ENCODE measurements around the gene PLA2G4B.
A peak's percentile ranks its signal among the peaks of the same experiment; 100 is the strongest.

Gene PLA2G4B, protein sequence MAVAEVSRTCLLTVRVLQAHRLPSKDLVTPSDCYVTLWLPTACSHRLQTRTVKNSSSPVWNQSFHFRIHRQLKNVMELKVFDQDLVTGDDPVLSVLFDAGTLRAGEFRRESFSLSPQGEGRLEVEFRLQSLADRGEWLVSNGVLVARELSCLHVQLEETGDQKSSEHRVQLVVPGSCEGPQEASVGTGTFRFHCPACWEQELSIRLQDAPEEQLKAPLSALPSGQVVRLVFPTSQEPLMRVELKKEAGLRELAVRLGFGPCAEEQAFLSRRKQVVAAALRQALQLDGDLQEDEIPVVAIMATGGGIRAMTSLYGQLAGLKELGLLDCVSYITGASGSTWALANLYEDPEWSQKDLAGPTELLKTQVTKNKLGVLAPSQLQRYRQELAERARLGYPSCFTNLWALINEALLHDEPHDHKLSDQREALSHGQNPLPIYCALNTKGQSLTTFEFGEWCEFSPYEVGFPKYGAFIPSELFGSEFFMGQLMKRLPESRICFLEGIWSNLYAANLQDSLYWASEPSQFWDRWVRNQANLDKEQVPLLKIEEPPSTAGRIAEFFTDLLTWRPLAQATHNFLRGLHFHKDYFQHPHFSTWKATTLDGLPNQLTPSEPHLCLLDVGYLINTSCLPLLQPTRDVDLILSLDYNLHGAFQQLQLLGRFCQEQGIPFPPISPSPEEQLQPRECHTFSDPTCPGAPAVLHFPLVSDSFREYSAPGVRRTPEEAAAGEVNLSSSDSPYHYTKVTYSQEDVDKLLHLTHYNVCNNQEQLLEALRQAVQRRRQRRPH

DNA sequence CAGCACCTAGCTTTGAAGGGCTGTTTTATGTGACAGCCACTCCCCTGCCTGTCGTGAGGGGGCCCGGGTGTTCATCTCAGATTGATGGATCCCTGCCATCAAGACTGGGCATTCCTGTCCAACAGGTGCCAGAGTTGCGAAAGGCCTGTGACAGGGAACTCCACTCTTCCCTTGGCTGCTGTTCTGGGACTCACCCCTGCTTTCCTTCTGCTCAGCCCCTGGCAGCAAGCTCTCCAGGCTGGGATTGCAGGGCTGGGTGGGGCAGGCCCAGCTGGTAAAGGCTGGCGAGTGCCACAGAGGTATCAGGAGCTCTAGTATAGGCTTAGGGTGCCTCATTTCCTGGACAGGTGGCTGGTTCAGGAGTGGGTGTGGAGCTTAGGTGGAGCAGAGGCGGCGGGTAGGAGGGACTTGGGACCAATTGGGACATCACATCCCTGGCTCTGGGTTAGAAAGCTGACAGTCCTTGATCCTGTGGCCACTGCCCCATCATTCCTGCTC lies at the start of gene PLA2G4B:
PLA2G4B (plus strand) TSS at position 448 of the 498 bp plus-strand sequence. CDS start 67 bp downstream, outside the sequence.
- no peak for DNase-seq

DNA sequence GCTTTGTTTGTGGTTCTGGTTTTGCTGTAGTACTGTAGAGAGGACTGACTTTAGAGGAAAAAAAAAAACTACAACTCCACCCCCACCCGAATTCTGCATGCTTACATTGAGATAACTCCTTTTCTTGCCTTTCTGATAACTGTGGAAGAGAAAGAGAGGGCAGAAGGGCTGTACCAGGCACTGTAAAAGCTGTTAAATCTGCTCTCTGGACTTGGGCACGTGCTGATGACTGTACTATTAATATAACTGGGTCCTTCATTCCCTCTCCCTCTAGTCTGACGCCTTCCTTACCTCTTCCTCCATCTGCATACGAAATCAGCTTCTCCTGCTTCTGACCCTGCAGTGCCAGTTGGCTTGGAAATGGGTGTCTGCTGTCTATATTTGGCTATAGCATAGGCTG lies 49.4 kb upstream of the PLA2G4B start:
- peak; percentile 84 for DNase-seq

DNA sequence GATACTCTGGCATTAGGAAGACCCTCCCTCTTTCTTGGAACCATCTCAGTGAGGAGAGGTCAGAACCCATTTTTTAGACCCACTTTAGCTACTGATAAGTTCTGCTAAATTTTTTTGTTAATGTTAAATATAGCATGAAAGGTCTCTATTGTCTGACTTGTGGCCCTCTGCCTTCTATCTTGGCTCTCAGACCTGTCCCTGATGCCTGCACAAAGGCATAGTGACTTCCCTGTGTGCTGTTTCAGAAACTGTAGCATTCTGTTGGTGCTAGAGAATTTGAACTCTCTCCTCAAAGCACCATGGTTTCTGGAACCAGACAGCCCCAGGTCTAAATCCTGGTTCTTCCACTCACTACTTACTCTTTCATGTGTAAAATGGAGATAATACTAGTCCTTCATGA lies 49.0 kb upstream of the PLA2G4B start:
- DNase-seq, result no peak

DNA sequence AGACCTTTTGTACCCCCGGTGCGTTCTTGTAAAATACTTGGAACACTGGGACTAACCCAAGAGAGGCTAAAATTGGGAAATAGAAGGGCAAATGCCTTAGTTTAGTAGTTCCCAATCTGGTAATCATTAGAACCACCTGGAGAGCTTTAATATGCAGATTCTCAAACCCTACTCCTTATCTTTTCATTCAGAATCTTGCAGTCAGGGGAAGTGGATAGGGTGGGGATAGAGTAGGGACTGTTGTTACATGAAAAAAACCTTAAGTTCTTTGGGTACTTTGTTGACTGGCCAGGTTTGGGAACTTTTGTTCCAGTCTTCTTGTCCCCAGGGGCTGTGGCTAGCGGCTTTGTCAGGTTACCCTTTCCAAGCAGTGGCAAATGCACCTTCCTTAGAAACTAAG lies 48.5 kb upstream of the PLA2G4B start:
- DNase-seq, result peak; percentile 71

DNA sequence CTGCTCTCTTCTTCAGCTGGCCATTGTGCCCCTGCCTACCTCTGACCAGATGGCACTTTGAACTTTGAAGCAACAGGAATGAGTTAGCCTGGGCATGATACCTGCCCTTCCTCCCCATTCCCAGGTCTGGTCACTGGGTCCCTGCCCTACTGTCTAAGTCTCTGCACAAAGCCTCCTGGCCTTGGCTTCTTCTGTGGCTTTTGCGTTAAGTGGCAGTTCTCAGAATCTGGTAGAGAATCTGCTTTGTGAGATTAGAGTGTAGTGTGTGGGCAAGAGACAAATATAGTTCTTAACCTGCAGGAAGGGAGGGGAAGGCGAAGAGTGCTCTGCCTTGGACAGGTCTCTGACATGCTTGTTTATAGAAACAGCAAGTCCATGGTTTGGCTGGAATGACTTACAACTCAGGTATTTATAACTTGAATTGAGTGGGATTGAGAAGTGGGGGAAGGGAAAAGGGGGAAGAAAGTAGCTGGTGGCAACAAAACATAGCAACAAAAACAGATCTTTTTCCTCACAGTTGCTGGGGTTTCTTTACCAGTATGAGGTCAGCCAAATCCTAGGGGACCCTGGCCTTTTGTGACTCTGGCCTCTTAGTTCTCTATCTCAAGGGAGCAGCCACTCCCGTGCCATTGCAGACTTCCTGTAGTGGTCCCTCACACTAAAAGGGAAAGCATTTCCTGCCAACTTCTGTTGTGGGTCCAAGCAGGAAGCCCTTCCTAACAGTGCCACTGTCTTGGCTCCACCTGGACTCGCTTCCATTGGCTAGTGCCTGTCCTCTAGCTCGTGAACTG lies 47.7 kb upstream of the PLA2G4B start:
- peak; percentile 75 for DNase-seq

DNA sequence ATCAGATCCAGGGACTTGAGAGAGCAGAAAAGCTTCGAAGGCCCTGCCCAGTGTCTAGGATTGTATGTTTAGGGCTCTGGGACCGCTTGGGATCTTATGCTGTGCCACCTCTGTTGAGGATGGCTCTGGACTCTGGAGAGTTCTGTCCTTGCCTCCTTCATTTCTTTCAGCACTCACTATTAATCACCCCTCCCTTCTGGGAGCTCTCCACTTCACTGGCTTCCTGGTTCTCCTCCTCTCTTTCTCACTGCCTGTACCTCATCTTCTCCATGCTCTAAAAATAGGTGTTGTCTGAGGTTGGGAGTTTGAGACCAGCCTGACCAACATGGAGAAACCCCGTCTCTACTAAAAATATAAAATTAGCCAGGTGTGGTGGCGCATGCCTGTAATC lies 47.1 kb upstream of the PLA2G4B start:
- DNase-seq, result no peak

DNA sequence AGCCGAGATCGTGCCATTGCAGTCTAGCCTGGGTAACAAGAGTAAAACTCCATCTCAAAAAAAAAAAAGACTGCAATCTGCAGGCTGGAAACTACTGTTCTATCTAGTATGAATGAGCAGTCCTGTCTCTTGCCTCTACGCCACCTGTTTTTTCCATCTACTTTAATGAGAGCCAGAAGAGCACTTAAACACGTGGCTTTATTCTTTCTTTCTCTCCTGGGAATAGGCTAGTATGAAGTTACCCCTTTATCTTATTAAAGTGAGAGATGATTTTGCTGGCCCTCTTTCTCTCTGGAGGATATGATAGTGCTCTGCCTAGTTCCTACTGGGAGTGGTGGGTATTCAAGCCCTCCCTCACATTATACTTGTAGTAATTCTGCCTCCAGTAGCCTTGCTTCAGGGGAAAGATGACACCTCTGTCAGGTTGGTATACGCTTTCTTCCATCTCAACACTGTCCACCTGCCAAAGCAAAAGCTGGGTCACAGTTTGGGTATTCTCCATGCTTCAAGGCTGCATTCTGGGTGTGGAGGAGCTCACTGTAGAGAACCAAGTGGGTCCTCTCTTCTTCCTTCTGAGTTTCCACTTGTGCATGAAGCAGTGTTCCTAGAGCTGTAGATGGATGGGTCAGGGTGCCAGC lies 46.5 kb upstream of the PLA2G4B start:
- DNase-seq, result no peak

DNA sequence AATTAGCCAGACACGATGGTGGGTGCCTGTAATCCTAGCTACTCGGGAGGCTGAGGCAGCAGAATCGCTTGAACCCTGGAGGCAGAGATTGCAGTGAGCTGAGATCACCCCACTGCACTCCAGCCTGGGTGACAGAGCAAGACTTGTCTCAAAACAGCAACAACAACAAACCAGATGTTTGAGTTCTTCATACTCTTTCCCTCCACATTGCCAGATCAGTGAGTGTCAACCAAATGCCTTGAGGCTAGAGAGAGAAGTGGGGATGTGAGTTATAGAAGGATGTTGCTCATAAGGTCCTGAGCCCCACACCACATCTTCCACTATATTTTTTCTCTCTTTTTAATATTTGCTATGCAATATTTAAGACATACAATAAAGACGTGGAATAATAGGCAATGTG lies 44.6 kb upstream of the PLA2G4B start:
- DNase-seq, result no peak

DNA sequence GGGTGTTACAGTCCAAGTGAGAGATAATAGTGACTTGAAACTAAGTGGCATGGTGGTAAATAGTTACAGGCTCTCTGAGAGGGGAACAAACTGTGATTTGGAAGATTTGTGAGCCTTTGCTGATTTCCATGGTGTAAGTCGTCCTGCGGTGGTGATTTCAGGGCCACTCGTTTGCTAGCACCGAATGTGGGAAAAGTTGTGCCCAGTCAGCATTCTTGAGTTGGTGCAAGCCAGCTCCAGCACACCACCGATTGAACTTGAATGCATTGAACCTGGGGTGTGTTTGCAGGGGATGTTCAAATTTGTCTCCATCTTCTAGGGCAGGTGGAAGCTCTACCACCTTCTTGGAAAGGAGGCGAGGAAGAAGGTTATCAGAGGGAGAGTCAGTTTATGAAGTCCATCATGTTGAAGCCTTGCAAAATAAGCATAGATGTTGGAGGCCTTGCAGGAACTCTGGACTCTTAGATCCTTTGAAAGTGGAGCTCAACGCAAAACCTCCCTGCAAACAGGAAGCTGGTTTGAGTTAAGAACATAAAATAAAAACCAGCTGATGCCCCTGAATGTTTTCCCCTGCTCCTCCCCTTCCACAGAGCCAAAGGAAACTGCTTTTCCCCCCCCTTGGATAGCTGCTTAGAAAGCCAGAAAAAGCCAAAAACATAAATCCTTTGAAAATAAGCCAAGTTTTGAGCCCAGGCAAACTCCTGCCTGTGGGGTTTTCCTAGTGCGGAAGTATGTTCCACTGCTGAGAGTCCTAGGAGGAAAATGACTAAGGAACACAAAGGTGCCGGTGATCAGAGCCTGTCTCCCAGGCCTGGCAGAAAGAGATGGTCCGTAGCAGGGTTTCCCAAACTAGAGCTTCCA lies 42.4 kb upstream of the PLA2G4B start:
- no peak for DNase-seq

DNA sequence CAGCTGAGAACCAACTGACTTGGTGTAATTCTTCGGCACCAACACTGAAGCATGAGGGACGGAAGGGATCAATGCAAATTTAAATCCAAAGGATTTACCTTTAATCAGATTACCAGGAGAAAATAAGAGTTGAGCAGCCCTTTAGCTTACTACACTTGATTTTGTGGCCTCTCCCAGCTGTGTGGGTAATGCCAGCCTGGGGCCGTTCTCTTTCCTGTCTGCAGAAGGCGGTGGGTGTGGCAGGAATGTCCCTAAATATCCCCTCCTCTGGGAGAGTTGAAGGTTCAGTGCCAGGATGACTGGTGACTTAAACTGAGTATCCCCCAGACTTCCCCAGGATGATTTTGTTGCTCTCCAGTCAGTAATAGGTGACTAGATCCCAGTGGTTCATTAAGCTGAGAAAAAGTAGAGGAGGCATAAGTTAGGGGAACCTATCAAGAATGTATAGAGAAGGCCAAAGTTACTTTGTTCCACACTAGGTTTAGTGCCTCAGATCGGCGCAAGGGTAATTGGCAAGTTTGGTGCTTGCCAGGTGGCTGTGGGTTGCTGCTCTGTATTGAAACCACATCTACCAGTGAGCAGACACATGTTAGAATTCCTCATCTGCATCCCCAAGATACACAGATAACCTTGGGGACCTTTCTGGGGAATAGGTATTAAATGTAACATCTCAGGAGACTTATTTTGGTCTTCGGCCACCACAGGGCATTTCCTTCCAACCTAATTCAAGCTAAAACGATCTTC lies 41.3 kb upstream of the PLA2G4B start:
- no peak for DNase-seq

DNA sequence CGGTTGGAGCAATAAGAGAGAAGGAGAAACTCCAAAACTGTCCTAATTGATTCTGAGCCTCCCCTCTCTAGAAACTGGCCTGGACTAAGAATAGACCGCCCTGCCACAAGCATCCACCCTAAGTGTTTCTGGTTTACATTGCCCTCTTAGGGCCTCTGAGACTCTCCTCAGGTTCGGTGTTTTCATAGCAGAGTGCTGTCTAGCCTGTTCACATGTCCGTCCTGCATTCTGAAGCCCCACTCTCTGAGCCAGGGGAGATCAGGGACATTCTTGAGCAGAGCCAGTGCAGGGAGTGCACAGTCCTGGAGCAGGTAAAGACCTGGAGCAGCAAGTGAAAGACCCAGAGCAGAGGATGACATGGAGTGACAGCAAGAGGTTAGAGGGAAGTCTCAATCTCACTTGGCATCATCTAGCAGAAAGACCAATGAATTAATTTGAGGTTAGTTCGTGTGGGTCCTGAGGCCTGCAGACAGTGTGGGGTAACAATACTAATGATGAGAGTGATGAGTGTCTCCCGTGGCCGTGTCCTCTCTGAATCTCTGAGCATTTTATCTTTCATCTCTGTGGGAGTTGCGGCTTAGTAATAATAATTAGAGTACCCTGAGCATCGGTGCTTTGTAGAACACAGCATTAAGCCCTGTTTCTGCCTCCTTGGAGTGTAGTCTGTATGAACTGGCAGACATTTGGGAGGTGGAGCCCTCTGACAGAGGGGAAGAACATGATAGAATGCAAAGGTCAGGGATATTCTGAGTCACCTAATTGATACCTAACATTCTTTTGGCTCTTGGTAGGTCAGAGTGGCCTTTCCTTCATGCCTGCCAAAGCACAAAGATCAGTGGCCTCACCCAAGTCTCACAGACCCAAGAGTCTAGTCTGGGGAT lies 39.8 kb upstream of the PLA2G4B start:
- DNase-seq, result no peak

DNA sequence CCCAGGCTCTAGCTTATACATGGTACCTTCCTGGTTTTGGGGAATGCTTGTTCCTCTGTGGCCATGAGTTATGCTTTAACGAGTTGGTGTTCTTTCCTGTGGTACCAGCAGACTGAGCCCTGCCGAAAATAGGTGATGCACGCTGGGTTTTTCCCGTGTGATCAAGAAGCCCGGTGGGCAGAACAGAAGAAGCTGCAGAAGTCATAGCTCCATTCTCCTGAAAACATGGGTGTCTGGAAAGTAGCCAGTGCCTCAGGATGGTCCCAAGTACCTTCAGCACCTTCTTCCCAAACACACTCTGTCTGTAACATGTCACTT lies 39.2 kb upstream of the PLA2G4B start:
- DNase-seq, result no peak

DNA sequence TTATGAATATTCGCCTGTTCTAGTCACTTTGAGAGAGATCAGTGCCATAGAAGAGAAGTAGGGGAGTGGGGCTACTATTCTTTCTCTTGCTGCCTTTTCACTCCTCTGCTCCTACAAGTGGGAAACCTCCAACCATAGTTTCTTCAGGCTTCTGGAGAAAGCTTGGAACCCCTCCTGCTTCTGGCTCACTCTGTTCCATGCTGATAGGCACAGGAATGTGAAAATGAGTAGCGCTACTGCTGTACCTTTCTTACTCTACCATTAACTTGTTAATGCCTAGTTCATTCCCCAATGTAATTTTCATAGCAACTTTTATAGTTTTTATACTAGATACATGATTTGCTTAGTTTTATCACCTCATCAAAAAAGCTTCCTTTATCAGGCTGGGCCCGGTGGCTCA lies 37.5 kb upstream of the PLA2G4B start:
- DNase-seq, result no peak

DNA sequence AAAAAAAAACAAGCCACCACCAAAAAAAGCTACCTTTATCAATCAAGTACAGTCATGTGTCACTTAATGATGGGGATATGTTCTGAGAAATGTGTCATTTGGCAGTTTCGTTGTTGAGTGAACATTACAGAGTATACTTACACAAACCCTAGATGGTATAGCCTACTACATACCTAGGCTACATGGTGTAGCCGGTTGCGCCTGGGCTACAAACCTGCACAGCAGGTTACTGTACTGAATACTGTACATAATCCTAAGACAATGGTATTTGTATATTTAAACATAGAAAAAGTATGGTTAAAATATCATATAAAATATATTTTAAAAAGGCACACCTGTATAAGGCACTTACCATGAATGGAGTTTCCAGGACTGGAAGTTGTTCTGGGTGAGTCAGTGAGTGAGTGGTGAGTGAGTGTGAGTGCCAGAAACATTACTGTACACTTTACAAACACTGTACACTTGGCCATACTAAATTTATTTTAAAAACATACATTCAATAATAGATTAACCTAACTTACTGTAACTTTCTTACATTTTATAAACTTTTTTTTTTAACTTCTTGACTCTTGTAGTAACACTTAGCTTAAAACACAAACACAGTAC lies 36.7 kb upstream of the PLA2G4B start:
- no peak for DNase-seq

DNA sequence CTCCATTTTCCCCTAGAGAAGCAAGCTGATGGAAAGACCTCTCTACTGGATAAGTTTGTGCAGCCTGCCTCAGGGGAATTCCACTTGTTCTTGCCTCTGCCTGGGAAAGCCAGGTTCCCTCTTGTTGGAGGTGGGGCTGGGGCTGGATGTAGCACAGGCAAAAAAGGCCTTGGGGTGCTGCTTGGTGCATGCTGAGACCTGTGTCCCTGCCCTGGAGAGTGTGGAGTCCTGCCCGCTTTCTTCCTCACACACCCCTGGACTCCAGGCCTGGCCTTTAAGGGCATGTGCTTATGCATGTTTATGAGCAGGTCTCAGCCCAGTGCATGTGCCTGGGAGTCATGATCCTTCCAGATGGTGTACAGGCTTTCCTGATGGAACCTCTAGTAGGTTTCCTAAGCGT lies 34.3 kb upstream of the PLA2G4B start:
- DNase-seq, result no peak

DNA sequence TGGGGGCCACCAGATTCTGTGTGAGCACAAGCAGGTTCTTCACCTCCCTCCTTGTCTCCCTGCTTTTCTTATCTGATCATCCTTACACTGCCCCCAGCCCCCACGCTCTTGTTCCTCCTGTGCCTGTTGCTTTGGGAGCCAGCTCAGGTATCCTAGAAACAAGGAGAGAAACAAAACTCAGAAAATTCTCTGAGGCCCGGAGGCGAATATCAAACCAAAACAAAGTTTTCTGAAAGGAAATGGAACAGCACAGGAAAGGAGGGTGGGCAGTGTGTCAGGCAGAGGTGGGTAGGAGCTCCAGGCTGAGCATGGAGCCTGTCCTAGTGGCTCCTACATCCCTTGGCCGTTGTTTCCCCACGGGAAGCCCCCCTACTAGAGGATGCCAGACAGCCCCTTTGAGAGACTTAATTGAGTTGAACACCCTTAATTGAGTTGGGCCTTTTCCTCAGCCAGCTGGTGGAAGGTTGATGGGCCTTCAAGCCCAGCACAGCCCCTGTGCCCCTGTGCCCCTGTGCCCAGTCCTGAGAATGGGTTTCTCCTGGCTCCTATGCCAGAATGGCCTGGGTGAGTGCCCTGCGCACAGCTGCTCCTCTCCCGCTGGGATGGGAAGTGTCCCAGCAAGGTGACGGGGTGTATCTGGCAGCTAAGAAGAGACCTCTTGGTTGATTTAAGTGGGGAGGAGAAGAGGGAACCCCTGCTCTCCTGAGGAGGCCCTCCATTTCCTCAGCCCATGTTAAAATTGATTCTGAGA lies 33.6 kb upstream of the PLA2G4B start:
- DNase-seq, result no peak

DNA sequence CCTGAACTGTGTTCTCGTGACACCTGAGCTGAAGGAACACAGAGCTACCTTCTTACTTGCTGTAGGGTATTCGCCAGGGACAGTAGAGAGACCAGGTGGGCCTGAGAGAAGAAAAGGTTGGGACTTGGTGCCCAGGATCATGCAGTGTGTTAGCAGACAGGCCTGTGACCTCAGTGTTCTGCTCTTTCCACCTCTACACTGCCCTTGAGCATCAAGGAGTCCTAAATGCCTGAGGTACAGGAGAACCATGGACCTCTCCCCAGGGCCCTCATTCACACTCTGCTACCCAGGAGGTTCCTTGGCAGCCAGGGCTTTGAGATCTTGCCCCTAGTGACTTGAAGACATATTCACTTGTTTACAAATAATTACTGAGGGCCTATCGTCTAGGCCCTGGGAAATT lies 32.9 kb upstream of the PLA2G4B start:
- no peak for DNase-seq

DNA sequence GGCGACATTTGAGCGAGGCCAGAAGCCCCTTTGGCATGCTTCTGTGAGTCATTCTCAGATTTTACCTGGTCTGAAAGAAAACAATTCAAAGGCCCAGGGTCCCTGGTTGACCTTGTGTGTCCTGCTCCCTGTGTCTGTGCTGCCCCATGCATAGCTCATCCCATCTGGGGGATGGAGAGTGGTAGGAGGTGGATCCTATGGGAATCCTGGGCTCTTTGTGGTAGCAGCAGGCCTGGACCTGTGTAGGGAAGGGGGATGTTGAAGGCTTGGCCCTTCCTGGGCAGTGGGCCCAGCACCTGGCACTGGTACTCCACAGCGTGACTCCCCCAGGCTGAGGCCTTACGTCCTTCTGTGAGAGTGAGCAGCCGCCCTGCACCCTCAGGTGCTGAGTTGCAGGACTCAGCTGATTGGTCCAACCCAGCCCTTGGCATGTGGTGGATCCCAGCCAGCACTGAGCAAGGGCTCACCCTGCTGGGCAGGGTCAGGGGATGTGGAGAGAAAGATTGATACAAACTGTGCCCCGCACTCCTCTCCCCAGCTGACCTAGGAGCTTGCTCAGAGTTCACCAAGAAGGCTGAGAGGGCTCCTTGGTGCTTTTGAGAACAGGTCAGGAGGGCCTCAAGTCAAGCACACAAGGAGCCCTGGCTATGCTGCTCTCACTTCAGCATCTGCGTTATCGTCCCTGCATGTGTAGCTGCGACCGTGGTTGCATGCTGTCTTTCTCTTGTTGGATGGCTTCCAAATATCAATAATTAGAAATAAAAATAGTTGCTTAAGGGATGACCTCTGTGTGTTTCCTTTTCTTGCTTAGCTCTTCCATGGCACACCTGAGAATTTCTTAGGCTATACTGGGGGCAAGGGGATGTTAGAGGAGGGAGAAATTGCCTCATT lies 32.1 kb upstream of the PLA2G4B start:
- no peak for DNase-seq
